ENCODE results near the gene TBCD.

TBCD gene

GRCh38 chr17:82908543-82909160 is 156.8 kb downstream of the TBCD start:
- DNase-seq (ENCODE audit: low spot score): no peak
- in situ Hi-C loops (cut with MboI; ENCODE audit: low pct_unique_long_range_greater_than_20kb, low sequenced_read_pairs, unreplicated experiment): no loop called here
- TF ChIP-seq, protein P1, sequence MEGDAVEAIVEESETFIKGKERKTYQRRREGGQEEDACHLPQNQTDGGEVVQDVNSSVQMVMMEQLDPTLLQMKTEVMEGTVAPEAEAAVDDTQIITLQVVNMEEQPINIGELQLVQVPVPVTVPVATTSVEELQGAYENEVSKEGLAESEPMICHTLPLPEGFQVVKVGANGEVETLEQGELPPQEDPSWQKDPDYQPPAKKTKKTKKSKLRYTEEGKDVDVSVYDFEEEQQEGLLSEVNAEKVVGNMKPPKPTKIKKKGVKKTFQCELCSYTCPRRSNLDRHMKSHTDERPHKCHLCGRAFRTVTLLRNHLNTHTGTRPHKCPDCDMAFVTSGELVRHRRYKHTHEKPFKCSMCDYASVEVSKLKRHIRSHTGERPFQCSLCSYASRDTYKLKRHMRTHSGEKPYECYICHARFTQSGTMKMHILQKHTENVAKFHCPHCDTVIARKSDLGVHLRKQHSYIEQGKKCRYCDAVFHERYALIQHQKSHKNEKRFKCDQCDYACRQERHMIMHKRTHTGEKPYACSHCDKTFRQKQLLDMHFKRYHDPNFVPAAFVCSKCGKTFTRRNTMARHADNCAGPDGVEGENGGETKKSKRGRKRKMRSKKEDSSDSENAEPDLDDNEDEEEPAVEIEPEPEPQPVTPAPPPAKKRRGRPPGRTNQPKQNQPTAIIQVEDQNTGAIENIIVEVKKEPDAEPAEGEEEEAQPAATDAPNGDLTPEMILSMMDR (IDR thresholded peaks at IDR 0.05; ENCODE audit: extremely low read depth, insufficient read depth, missing control alignments): no peak

DNA sequence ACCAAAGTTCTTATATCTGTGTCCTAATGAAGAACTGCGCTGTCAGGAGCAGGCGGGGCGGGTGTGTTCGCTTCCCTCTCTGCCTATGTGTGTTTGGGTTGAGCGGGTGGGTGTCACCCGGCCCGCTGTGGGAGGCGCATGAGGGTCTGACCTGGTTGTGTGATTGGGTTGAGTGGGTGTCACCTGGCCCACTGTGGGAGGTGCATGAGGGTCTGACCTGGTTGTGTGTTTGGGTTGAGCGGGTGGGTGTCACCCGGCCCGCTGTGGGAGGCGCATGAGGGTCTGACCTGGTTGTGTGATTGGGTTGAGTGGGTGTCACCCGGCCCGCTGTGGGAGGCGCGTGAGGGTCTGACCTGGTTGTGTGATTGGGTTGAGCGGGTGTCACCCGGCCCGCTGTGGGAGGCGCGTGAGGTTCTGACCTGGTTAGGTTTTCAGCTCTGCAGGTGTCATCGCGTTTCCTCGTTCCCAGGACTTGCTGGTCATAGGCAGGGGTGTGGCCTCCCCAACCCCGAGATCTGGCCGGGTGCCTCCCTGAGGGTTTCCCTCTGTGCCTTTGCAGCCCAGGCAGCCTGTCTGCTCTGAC is 157.5 kb downstream of the TBCD start:
- in situ Hi-C loops (cut with MboI; ENCODE audit: low pct_unique_long_range_greater_than_20kb, low sequenced_read_pairs, unreplicated experiment): no loop called here
- TF ChIP-seq, protein P1 (IDR thresholded peaks at IDR 0.05; ENCODE audit: extremely low read depth, insufficient read depth, missing control alignments): no peak
- no peak for DNase-seq (ENCODE audit: low spot score)

- TF ChIP-seq, protein P1 (IDR thresholded peaks at IDR 0.05; ENCODE audit: extremely low read depth, insufficient read depth, missing control alignments): no peak
- in situ Hi-C loops (cut with MboI; ENCODE audit: low pct_unique_long_range_greater_than_20kb, low sequenced_read_pairs, unreplicated experiment): no loop called here
- DNase-seq (ENCODE audit: low spot score): no peak
Measured at GRCh38 chr17:82910041-82910481, 158.2 kb downstream of the TBCD start.

- in situ Hi-C loops (cut with MboI; ENCODE audit: low pct_unique_long_range_greater_than_20kb, low sequenced_read_pairs, unreplicated experiment): no loop called here
- TF ChIP-seq, protein P1 (IDR thresholded peaks at IDR 0.05; ENCODE audit: extremely low read depth, insufficient read depth, missing control alignments): no peak
- no peak for DNase-seq (ENCODE audit: low spot score)
Measured at GRCh38 chr17:82910770-82911169, 158.9 kb downstream of the TBCD start.

GRCh38 chr17:82911822-82912221 is 160.0 kb downstream of the TBCD start:
- in situ Hi-C loops (cut with MboI; ENCODE audit: low pct_unique_long_range_greater_than_20kb, low sequenced_read_pairs, unreplicated experiment): no loop called here
- TF ChIP-seq, protein P1 (IDR thresholded peaks at IDR 0.05; ENCODE audit: extremely low read depth, insufficient read depth, missing control alignments): no peak
- no peak for DNase-seq (ENCODE audit: low spot score)

DNA sequence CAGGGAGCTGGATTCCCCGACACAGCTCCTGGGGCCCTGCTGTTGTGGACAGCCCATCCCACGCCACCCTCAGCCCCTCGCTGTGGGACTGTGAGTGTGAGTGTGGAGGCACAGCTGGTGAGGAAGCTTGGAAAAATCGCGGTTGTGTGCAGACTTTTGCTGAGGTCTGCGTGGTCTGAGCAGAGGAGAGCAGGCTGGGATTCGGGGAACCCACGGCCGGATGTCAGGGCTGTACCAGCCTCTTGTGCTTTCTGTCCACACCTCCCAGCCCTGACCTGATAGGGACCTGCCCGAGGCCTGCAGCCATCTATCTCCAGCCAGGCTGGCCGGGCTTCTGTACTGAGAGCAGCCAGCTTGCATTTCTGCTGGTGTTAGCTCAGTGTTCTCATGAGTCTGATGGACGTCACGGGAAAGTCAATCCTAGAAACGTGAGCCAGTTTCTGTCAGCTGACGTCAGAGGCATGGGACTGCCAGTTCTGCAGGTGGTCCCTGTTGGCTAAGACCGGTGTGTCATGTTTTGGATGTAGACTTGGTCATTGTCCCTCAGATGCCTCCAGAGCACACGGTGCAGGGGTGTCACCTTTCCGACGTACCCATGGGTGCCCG is 160.7 kb downstream of the TBCD start:
- no peak for DNase-seq (ENCODE audit: low spot score)
- TF ChIP-seq, protein P1 (IDR thresholded peaks at IDR 0.05; ENCODE audit: extremely low read depth, insufficient read depth, missing control alignments): no peak
- in situ Hi-C loops (cut with MboI; ENCODE audit: low pct_unique_long_range_greater_than_20kb, low sequenced_read_pairs, unreplicated experiment): no loop called here

Data from GM13977 (cell line).